ENCODE results near the gene TUBGCP6.

DNA sequence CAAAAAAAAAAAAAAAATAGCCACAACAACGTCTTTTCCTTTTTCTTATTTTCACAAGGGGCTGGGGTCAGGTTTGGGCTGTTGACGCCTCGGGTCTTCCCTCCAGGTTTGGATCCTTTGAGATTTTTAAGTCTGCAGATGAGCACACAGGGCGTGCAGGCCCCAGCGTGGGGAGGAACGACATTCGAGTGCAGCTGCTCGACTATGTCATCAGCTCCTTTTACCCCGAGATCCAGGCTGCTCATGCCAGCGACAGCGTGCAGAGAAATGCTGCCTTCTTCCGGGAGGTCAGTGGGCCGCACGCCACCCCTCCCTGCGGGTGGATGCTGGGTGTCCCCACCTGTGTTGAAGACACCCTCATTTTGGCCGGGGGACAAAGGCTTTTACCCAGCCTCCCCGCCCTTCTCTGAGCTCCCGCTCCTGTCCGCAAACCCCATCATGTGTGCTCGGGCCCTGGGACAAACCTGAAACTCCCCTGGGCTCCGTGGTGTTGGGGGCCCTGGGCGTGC, 36.3 kb downstream of the TUBGCP6 start:
- TF ChIP-seq GATA3 (IDR thresholded peaks at IDR 0.05; ENCODE audit: low read depth, low read length) (no peak), GATA2 (IDR thresholded peaks at IDR 0.05; ENCODE audit: low read depth, low read length) (no peak)
